GM21423 (cell line): ENCODE measurements around the gene EGFL7.
"Not testable (repeated sequence)": the region's sequence is repeated elsewhere in the genome, so short reads cannot be mapped to it uniquely, and the experiment has no call there.

Experiments used
- ATAC-seq: cut with Tn5 transposase; IDR thresholded peaks from one replicate; pipeline ENCODE4 v1.9.1; 2021; ENCODE audit warnings: mild to moderate bottlenecking, moderate library complexity; ENCODE audit not compliant: unreplicated experiment

The EGFL7 gene

DNA sequence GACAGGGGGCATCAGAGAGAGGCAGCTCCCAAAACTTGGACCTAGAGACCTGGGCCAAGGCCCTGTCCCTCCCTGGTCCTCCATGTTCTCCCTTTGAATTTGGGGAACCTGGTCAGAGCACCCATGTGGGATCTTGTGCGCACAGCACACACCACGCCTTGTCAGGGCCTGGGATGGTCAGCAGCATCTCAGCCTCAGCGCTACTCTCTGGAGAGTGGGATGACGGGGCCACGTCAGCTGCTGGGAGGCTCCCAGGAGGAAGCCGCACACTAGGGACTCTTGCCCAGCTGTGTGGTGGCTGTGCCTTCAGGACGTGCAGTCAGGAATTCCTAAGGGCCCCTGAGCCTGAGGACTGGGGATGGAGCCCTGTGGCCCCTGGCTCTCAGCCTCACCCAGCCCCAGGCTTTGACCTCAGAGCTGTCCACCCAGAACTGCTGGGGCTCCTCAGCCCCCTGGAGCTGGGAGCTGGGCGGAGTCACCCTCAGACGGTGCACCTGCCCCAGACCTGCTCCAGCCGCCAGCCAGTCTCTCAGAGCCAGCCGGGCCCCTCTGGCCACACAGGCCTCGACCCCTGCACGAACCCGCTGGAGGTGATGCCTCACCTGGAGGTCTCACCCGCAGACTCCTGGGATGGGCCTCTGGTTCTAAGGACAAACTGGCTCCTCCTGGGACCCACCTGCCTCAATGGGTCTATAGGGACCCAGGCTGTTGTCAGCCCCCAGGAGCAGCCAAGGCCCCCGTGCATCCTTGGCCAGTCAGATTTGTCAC, 38.3 kb upstream of the EGFL7 start:
- ATAC-seq = no peak

DNA sequence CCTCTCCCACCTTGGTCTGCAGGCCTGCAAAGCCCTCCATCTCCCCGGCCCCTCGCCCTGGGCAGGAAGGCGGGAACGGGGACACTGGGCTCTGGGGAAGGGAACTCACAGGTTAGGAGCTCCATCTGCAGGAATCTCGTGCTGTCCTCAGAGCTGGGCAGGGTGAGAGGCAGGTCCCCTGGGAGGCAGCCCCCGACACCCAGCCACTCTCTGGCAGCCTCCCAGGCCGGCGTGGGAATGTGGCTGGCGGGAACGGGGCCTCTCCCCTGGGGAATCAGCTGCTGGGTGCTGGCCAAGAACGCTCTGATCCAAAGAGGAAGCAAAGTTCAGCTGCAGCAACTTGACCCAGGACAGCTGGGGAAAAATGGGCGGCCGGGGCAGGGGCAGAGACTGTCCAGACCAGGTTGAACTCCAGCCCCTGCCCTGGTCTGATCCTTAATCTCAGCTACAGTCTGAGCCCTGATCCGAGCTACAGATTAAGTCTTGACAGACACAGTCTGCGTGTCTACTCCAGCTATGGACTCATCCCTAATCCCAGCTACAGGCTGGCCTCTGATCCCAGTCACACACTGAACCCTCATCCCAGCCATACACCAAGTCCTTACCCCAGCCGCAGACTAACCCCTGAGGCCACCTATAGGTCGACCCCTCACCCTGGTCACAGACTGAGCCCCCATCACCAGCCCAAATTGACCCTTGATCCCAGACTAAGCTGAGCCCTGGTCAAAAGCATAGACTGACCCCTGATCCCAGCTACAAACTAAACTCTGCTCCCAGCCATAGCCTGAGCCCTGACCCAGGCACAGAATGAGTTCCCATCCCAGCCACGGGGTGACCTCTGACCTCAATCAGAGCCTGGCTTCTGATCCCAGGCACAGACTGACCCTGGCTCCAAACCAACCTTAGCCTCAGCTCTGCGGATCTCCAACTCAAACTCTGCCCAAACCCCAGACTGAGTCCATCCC, 37.3 kb upstream of the EGFL7 start:
- ATAC-seq = no peak

DNA sequence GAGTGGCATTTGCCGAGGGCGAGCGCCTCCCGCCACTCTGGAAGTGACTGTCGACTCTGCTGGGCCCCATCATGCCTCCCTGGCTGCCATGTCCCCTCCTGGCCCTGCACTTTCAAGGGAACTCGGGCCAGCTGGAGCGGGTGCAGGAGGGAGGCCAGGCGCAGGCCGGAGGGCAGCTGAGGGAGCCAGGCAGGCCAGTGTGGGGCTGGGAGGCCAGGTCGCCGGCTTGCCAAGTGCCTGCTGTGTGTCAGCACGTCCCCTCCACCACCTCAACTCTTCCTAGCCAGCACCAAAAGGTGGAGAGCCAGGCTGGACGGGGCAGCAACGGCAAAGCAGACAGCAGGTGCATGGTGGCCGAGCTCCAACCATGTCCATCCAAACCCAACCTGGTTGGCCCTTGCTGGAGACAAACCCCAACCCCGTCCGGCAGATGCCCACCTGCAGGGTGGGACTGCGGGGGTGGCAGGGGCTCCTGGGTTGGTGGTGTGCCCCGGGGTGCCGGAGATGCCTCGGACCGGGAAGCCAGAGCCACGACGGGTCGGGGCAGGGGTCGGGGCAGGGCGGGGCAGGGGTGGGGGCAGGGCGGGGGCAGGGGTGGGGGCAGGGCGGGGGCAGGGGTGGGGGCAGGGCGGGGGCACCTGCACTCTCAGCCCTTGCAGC, 36.5 kb upstream of the EGFL7 start:
- no peak for ATAC-seq

DNA sequence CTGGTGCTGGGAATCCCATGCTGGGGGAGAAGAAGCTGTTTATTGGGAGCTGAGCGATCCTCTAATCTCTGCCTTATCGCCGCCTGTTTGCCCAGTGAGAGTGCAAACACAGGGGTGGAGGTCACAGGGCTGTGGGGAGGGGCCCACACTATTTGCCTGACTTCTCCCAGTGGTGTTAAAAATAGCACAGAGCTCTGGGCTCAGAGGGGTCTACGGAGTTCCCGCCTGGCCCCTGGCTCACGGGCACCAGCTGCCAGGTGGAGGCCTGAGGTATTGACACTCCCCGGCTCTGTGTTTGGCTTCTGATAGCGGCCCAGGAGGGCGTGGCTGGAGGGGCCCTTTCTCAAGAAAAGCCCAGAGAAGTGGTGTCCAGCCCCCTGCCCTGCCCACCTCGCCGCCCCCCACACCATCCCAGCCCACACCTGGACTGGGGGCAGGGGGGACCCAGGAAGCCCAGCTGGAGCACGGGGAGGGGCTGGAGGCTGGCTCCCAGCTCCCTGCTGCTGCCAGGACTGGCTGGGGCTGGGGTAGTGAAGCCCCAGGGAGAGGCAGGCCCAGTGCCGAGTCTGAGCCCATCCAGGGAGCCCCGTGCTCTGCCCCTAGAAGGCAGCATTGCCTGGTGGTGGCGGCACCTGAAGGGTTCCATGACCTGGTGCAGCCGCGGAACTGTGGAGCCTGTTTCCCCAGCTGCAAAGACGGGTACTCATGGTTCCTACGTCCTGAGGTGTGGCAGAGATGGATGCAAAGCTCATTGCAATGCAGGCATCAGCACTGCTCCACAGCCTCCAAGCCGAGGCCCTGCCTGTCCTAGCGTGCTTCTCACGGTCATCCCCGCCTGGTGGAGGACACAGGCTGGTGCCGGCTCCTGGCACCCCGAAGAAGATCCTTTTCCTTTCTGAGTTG, 35.7 kb upstream of the EGFL7 start:
- ATAC-seq = no peak

DNA sequence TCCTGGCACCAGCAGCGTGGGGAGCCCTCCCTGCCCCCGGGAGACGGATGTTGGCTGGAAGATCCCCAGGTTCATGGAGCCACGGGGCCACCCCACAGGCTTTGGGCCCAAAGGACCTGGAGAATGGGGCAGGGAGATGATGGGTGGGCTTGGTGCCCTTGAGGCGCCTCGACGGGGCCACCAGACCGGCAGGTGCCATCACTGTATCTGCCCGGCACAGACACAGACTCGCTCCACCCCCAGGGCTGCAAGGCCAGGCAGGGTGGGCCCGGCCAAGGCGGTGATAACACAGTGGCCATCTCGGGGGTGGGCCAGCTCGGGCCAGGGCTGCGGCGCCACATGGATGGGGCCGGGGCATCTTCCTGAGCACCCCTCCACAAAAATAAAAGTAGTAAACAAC, 35.0 kb upstream of the EGFL7 start:
- no peak for ATAC-seq

DNA sequence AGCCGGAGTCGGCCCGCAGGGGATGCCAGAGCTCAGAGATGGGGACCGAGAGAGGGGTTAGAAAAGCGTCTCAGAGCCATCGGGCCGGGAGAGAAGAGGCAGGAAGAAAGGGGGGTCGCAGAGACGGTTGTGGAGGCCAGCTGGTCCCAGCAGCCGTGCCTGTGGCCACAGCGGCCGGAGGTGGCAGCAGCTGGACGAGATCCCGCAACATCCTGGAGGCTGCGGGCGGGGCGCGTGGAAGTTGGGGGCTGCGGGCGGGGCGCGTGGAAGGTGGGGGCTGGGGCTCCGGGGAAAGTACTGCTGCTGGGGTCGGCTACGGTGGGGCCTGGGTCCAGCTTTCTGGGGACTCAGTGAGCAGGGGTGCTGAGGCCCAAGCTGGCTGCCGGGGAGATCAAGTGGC, 34.4 kb upstream of the EGFL7 start:
- ATAC-seq = no peak

DNA sequence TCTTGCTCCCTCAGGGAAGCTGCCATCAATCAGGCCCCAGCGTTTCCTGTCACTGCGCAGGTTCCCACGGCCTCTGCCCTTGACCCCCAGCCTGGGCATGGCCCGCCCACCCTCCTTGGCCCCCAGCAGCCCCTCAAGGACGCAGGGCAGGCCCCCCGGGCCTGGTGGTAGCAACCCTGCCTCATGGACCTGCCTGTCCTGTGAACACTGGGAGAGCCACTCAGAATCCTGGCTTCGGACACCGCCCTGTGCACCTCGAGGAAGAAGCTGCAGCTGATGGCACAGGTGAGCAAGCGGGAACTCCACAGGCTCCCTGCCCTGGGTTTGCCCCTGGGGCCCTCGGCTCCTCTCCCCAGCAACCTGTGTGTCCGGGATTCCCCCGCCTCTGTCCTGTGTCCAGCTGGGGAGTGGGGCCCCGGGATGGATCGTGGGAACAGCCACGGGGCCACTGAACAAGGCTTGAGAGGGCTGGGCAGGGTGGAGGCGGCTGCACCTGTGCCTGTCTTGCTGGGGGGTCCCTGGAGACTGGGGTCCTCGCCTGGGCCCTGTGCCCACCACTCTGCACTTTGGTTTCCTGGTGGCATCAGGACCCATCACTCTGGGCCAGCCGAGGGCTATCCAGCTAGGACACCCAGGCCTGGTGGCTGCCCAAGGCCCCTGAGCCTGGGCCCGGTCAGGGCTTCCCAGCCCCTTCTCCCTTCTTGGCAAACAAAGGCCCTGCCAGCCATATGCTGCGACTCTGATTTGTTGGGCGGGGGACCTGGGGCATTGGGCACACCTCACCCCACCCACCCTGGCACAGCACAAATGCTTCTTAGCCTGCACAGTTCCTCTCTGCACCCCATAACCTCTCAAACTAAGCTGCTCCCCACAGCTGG, 33.5 kb upstream of the EGFL7 start:
- ATAC-seq = no peak

DNA sequence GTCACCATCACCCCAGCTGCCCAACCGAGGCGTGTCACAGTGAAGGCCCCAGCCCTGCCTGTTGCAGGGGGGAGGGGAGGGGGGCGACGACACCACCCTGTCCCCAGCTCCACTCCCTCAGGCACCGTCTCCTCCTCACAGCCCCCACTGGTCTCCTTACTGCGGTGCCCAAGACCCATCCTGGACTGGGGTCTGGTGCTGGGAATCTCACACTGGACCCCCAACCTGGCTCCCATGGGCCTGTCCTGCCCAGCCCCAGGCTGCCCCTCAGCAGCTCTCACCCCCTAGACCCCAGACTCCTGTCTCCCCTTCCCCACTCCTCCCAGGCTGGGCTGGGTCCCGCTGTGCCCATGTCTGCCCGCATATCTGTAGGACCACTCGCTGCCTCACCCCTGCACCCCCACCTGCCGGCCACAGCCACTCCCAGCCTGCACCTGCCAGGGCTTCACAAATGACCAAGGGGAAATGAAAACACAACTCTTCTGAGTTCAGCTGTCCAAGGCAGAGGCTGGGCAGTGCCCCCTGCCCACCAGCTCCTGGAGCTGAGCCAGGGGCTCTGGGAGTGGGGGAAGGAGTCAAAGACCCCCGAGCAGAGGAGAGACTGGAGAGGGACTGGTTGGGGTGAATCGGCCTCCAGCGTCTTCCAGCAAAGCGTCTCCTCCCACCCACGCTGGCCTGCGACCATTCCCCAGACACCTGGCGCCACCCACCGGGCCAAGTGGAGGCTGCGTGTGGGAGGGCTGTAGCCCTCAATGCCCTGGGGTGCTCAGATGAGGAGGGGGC, 32.6 kb upstream of the EGFL7 start:
- no peak for ATAC-seq

DNA sequence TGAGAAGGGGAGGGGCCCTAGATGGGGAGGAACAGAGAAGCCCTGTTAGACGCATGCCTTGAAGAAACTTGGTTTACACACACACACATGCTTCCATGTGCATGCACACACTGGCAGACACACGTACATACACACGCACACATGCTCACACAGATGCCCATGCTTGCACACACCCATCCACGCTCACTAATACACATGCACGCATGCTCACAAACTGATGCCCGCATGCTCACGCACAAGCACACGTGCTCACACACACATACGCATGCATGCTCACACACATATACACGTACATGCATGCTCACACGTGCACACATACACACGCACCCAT, 32.1 kb upstream of the EGFL7 start:
- ATAC-seq = no peak

DNA sequence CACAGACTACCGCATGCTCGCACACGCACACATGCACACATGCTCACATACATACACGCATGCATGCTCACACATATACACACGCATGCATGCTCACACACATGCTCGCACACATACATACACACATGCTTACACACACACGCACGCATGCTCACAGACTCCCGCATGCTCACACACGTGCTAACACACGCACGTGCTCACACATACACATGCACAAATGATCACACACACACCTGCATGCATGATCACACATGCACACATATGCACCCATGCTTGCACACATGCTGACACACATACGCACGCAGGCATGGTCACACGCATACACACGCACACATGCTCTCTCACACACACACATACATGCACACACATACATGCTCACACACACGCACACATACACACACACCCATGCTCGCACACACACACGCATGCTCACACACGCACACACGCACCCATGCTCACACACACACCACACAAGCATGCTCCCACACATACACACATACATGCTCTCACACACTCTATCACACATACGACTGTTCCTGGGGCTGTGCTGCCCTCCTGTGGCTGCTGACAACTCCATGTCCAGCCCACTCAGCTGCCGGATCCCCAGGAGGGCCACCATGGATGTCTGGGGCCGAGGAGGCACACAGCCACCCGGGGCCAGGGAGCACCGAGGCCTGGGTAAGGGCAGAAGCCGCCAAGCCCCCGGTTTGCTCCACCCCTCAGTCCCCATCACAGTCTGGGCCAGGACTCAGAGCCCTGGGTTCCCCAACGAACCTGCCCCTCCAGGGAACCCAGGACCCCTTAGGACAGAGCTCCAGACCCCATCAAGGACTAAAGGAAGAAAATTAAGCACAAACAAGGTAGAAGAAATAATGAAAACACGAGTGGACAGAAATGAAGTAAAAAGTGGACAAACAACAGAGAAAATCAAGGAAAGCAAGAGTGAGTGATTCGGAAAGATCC, 31.4 kb upstream of the EGFL7 start:
- ATAC-seq = no peak

DNA sequence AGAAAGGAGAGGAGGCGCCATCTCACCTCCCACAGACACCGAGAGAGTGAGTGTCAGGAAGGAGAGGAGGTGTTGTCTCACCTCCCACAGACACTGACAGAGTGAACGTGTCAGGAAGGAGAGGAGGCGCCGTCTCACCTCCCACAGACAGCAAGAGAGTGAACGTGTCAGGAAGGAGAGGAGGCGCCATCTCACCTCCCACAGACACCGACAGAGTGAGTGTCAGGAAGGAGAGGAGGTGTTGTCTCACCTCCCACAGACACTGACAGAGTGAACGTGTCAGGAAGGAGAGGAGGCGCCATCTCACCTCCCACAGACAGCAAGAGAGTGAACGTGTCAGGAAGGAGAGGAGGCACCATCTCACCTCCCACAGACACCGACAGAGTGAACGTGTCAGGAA, 30.6 kb upstream of the EGFL7 start:
- ATAC-seq = not testable (repeated sequence)

DNA sequence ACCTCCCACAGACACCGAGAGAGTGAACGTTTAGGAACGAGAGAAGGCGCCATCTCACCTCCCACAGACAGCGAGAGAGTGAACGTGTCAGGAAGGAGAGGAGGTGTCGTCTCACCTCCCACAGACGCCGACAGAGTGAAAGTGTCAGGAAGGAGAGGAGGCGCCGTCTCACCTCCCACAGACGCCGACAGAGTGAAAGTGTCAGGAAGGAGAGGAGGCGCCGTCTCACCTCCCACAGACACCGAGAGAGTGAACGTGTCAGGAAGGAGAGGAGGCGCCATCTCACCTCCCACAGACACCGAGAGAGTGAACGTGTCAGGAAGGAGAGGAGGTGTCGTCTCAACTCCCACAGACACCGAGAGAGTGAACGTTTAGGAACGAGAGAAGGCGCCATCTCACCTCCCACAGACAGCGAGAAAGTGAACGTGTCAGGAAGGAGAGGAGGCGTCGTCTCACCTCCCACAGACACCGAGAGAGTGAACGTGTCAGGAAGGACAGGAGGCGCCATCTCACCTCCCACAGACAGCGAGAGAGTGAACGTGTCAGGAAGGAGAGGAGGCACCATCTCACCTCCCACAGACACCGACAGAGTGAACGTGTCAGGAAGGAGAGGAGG, 30.1 kb upstream of the EGFL7 start:
- not testable (repeated sequence) for ATAC-seq

DNA sequence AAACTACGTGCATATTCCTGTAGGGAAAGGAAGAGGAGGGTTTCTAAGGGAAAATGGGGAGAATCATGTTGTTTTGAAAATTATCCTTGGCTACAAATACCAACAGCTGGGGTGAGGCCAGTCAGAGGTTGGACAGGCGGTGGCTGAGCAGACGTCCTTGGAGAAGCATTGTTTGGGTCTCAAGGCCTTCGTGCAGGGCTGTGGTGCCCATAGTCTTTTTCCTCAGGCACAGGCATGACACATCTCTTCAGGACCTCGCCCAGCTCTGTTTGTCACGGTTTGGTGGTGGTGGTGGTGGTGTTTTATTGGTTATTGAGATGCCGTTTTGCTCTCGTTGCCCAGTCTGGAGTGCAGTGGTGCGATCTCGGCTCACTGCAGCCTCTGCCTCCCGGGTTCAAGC, 27.8 kb upstream of the EGFL7 start:
- ATAC-seq = no peak

DNA sequence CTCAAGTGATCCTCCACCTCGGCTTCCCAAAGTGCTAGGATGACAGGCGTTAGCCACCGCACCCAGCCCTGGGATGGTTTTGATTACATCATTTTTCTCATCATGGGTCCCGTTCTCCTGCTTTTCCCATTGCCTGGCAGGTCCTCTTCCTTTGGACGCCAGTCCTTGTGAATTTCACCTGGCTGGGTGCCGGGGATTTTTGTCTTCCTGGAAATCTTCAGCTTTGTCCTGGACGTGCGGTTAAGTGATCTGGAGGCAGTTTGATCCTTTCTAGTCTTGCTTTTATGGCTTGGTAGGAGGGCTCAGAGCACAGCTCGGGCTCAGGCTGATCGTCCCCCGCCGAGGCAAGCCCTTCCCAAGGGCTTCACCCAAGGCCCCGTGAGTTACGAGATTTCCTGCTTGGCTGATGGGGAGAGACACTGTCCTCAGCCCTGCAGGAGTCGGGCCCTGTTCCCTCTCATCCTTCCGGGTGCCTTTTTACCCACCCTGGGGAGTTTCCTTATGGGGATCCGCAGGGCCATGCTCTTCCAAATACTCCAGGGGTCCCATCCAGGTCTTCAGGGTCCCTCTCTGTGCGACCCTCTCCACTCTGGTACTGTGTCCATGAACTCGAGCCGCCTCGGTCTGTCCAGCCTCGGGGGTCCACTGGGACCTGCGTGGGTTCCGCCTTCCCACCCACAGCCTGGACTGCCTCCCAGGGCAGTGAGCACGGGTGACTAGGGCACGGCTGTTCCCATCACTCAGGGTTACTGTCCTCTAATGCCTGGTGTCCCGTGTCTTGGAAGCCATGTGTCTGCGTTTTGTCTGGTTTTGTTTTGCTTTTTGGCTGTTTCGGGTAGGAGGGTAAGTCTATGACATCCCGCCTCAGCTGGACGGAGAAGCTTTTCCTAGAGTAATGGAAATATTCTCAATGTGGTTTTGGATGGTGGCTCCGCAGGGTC, 22.3 kb upstream of the EGFL7 start:
- no peak for ATAC-seq

DNA sequence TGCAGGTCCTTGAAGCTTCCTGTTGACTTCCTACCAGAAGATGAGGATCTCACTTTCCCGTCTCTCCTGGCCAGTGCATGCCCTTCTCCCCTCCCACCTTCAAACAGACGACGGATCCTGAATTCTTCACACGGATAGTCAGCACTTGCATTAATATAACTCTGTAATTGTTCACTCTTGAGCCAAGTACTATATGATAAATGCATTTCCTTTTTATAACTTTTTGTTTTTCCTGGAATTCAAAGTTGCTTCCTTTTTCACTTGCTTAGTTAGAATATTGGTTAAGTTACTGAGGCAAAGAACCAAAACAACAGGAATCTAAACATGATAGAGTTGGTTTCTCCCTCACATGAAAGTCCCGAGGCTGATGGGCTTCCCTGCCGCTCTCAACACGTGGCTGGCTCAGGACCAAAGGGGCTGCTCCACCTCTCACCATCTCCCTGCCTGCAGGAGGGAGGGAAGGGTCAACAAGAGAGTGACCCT, 20.2 kb upstream of the EGFL7 start:
- no peak for ATAC-seq
